WTC11 (cell line): Measurements from ENCODE around the gene SLC10A4. TPM values are rescaled to one million over a fixed set of nuclear protein-coding genes. Genes with fewer than 3 reads are reported as not detected.
"Not testable (repeated sequence)": the region's sequence is repeated elsewhere in the genome, so short reads cannot be mapped to it uniquely, and the experiment has no call there.

Experiments used
- ATAC-seq: fragments of 200-7000 bp; cut with Tn5 transposase; 2 replicates; pipeline ENCODE4 v1.10.0; 2021; ENCODE audit warnings: mild to moderate bottlenecking, moderate library complexity
- CTCF ChIA-PET: fragments of 300-600 bp; sonication (Branson Sonifier 250); formaldehyde crosslinking; loops from one replicate; lab custom pipeline; 2021; ENCODE audit warnings: antibody characterized with exemption; lab: Charles Lee
- POLR2A ChIA-PET: fragments of 350-600 bp; sonication (Branson Sonifier 250); formaldehyde crosslinking; loops from one replicate; lab custom pipeline; 2021; ENCODE audit warnings: antibody characterized with exemption; lab: Charles Lee
- DNase-seq: peaks from one replicate; pipeline ENCODE4 v3.0.0; 2021; ENCODE audit warnings: low spot score
- H3K27ac Mint-ChIP-seq: 2 replicates; pipeline ENCODE4 v1.8.0; 2021; ENCODE audit warnings: mixed read lengths
- H3K27me3 Mint-ChIP-seq: 2 replicates; pipeline ENCODE4 v1.8.0; 2021; ENCODE audit warnings: low read depth, mild to moderate bottlenecking, moderate library complexity, mixed read lengths
- H3K36me3 Mint-ChIP-seq: 2 replicates; pipeline ENCODE4 v1.8.0; 2021; ENCODE audit warnings: mixed read lengths
- H3K4me1 Mint-ChIP-seq: 2 replicates; pipeline ENCODE4 v1.8.0; 2022; ENCODE audit warnings: mixed read lengths
- H3K4me3 Mint-ChIP-seq: 2 replicates; pipeline ENCODE4 v1.8.0; 2021; ENCODE audit warnings: mild to moderate bottlenecking, moderate library complexity, mixed read lengths
- H3K9me3 Mint-ChIP-seq: 2 replicates; pipeline ENCODE4 v1.8.0; 2021; ENCODE audit warnings: mixed read lengths
- AR ChIP-seq: fragments of 250-450 bp; sonication (Bioruptor Pico); IDR thresholded peaks from 2 replicates; pipeline ENCODE4 v1.9.0; 2021; ENCODE audit warnings: mild to moderate bottlenecking
- ELF4 ChIP-seq: sonication (generic); formaldehyde crosslinking; IDR thresholded peaks from 2 replicates; pipeline ENCODE4 v1.8.1; 2022; ENCODE audit warnings: low read depth, mild to moderate bottlenecking, moderate library complexity, missing genetic modification reagents
- FOXP4 ChIP-seq: sonication (generic); formaldehyde crosslinking; IDR thresholded peaks from 2 replicates; pipeline ENCODE4 v1.8.0; 2022; ENCODE audit warnings: mild to moderate bottlenecking, missing genetic modification reagents
- GRHL2 ChIP-seq: fragments of 250-450 bp; sonication (Bioruptor Pico); IDR thresholded peaks from 2 replicates; pipeline ENCODE4 v1.8.0; 2022; ENCODE audit warnings: mild to moderate bottlenecking, moderate library complexity; ENCODE audit not compliant: insufficient replicate concordance, severe bottlenecking
- JUN ChIP-seq: sonication (generic); formaldehyde crosslinking; IDR thresholded peaks from 2 replicates; pipeline ENCODE4 v1.8.0; 2023; ENCODE audit warnings: mild to moderate bottlenecking, missing genetic modification reagents
- KAT7 ChIP-seq: sonication (generic); formaldehyde crosslinking; IDR thresholded peaks from 2 replicates; pipeline ENCODE4 v1.8.1; 2023; ENCODE audit warnings: missing genetic modification reagents, mild to moderate bottlenecking, borderline replicate concordance
- RELA ChIP-seq: sonication (generic); formaldehyde crosslinking; IDR thresholded peaks from 2 replicates; pipeline ENCODE4 v1.8.1; 2022; ENCODE audit warnings: missing genetic modification reagents, mild to moderate bottlenecking, borderline replicate concordance
- SMAD3 ChIP-seq: sonication (generic); formaldehyde crosslinking; IDR thresholded peaks from 2 replicates; pipeline ENCODE4 v1.8.0; 2022; ENCODE audit warnings: missing genetic modification reagents, mild to moderate bottlenecking, borderline replicate concordance
- SOX15 ChIP-seq: fragments of 250-450 bp; sonication (Bioruptor Pico); IDR thresholded peaks from 2 replicates; pipeline ENCODE4 v1.9.0; 2021; ENCODE audit warnings: mild to moderate bottlenecking
- TEAD4 ChIP-seq: sonication (generic); formaldehyde crosslinking; IDR thresholded peaks from 2 replicates; pipeline ENCODE4 v1.8.0; 2022; ENCODE audit warnings: mild to moderate bottlenecking, missing genetic modification reagents
- USF2 ChIP-seq: sonication (generic); formaldehyde crosslinking; IDR thresholded peaks from 2 replicates; pipeline ENCODE4 v1.8.1; 2023; ENCODE audit warnings: mild to moderate bottlenecking, missing genetic modification reagents, moderate library complexity
- ZBTB21 ChIP-seq: sonication (generic); formaldehyde crosslinking; IDR thresholded peaks from 2 replicates; pipeline ENCODE4 v1.8.1; 2023; ENCODE audit warnings: mild to moderate bottlenecking, missing genetic modification reagents, borderline replicate concordance
- ZNF121 ChIP-seq: sonication (generic); formaldehyde crosslinking; IDR thresholded peaks from 2 replicates; pipeline ENCODE4 v1.8.0; 2023; ENCODE audit warnings: missing genetic modification reagents
- ZNF219 ChIP-seq: sonication (generic); formaldehyde crosslinking; IDR thresholded peaks from 2 replicates; pipeline ENCODE4 v1.8.0; 2023; ENCODE audit warnings: missing genetic modification reagents, mild to moderate bottlenecking, borderline replicate concordance
- ZNF423 ChIP-seq: fragments of 250-450 bp; sonication (Bioruptor Pico); IDR thresholded peaks from 2 replicates; pipeline ENCODE4 v2.1.2; 2022; ENCODE audit warnings: mild to moderate bottlenecking, moderate library complexity
- total RNA-seq: library from RNA; stranded (reverse); gene quantifications from 3 replicates; pipeline ENCODE4 v1.2.3, GENCODE V29; 2021
- TF ChIP-seq, protein P1 (sequence below): sonication (generic); formaldehyde crosslinking; IDR thresholded peaks from 2 replicates; pipeline ENCODE4 v1.8.1; 2023; ENCODE audit warnings: mild to moderate bottlenecking, missing genetic modification reagents, borderline replicate concordance

SLC10A4 gene
- total RNA-seq, 1 experiment from 2014 or later: 3.0 TPM

DNA sequence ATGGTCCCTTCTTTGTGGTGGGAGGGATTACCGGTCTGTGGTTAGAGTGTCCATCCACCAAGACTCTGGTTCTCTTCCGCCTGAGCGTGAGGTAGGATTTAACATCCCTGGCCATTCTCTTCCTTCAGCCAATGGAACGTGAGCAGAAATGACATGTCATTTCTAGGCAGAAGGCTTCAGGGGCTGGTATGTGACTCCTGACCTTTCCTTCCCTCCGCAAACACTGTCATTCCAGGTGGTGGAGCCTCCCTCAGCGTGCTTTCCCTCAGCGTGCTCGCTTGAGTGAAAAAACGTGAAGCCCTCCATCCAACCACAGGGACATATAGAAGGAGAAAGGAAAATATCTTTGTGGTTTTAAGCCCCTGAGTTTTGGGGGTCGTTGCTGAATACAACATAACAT is 34.0 kb upstream of the SLC10A4 start:
- Mint-ChIP-seq H3K4me3 (no peak overlapping the region), H3K27ac (no peak overlapping the region), H3K9me3 (peaks cover 6% of the 10 kb centered on the region), H3K27me3 (no peaks in the 10 kb centered on the region), H3K36me3 (no peaks in the 10 kb centered on the region), H3K4me1 (no peaks in the 10 kb centered on the region)
- POLR2A ChIA-PET: no interaction called here
- no peak for DNase-seq
- no peak for TF ChIP-seq GRHL2 (CRISPR knock-in tag)
- no peak for TF ChIP-seq FOXP4 (CRISPR knock-in tag)
- no peak for TF ChIP-seq KAT7 (CRISPR knock-in tag)
- TF ChIP-seq ZBTB21 (CRISPR knock-in tag): no peak
- no peak for TF ChIP-seq SOX15 (CRISPR knock-in tag)
- no peak for TF ChIP-seq JUN (CRISPR knock-in tag)
- no peak for TF ChIP-seq AR (CRISPR knock-in tag)
- no peak for TF ChIP-seq USF2 (CRISPR knock-in tag)
- TF ChIP-seq ZNF219 (CRISPR knock-in tag): no peak
- TF ChIP-seq, protein P1, sequence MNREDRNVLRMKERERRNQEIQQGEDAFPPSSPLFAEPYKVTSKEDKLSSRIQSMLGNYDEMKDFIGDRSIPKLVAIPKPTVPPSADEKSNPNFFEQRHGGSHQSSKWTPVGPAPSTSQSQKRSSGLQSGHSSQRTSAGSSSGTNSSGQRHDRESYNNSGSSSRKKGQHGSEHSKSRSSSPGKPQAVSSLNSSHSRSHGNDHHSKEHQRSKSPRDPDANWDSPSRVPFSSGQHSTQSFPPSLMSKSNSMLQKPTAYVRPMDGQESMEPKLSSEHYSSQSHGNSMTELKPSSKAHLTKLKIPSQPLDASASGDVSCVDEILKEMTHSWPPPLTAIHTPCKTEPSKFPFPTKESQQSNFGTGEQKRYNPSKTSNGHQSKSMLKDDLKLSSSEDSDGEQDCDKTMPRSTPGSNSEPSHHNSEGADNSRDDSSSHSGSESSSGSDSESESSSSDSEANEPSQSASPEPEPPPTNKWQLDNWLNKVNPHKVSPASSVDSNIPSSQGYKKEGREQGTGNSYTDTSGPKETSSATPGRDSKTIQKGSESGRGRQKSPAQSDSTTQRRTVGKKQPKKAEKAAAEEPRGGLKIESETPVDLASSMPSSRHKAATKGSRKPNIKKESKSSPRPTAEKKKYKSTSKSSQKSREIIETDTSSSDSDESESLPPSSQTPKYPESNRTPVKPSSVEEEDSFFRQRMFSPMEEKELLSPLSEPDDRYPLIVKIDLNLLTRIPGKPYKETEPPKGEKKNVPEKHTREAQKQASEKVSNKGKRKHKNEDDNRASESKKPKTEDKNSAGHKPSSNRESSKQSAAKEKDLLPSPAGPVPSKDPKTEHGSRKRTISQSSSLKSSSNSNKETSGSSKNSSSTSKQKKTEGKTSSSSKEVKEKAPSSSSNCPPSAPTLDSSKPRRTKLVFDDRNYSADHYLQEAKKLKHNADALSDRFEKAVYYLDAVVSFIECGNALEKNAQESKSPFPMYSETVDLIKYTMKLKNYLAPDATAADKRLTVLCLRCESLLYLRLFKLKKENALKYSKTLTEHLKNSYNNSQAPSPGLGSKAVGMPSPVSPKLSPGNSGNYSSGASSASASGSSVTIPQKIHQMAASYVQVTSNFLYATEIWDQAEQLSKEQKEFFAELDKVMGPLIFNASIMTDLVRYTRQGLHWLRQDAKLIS: no peak
- TF ChIP-seq ZNF423 (CRISPR knock-in tag): no peak
- TF ChIP-seq ELF4: no peak
- TF ChIP-seq SMAD3 (CRISPR knock-in tag): no peak
- CTCF ChIA-PET: no interaction called here
- ATAC-seq: peak; percentile 34; the same call in 1 of the 2 replicates

- ATAC-seq (no peak), DNase-seq (no peak)
- Mint-ChIP-seq H3K4me3 (no peak overlapping the region), H3K27me3 (no peaks in the 10 kb centered on the region), H3K36me3 (no peaks in the 10 kb centered on the region), H3K4me1 (no peaks in the 10 kb centered on the region), H3K27ac (no peak overlapping the region), H3K9me3 (peaks cover 6% of the 10 kb centered on the region)
- POLR2A ChIA-PET: no interaction called here
- CTCF ChIA-PET: no interaction called here
- TF ChIP-seq ZNF121 (CRISPR knock-in tag) (0 out of 2 replicates have a peak, but pooled peaks have one; percentile 26), TEAD4 (CRISPR knock-in tag) (no peak), RELA (CRISPR knock-in tag) (no peak)
Observed at GRCh38 chr4:48450740-48451139, 32.4 kb upstream of the SLC10A4 start.

DNA sequence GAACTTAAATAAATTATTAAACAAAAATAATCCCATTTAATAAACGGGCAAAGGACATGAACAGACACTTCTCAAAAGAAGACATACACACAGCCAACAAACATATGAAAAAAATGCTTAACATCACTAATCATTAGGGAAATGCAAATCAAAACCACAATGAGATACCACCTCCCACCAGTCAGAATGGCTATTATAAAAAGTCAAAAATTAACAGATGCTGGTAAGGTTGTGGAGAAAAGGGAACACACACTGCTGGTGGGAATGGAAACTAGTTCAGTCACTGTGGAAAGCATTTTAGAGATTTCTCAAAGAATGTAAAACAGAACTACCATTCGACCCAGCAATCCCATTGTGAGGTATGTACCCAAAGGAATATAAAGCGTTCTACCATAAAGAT is 31.5 kb upstream of the SLC10A4 start:
- ATAC-seq, H3K27ac Mint-ChIP-seq, H3K36me3 Mint-ChIP-seq, H3K4me3 Mint-ChIP-seq, H3K9me3 Mint-ChIP-seq, H3K4me1 Mint-ChIP-seq, H3K27me3 Mint-ChIP-seq, DNase-seq, CTCF ChIA-PET, POLR2A ChIA-PET: not testable (repeated sequence)
